GM18907 (cell line): ENCODE measurements around the gene ABAT.

Experiments used
- ATAC-seq: cut with Tn5 transposase; IDR thresholded peaks from one replicate; pipeline ENCODE4 v1.9.1; 2021; ENCODE audit warnings: mild to moderate bottlenecking, moderate library complexity; ENCODE audit not compliant: unreplicated experiment

ABAT gene

GRCh38 chr16:8714807-8715206 is 40.4 kb downstream of the ABAT start:
- ATAC-seq: no peak

DNA sequence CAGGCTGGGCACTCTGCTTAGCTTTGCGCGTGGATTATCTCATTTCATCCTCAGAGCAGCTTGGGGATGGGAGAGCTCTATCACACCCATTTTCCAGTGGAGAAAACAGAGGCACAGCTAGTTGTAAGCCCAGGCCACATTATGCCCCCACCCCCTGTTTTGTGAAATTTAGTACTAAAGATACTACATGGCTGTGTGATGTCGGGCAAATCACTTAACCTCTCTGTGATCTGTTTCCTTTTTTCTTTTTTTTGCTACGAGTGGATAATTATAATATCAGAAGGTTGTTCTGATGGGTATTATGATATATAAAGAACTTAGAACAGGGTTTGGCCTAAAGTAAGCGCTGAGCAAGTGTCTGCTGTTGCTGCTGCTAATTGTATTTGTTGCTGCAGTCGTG is 41.6 kb downstream of the ABAT start:
- ATAC-seq: no peak

DNA sequence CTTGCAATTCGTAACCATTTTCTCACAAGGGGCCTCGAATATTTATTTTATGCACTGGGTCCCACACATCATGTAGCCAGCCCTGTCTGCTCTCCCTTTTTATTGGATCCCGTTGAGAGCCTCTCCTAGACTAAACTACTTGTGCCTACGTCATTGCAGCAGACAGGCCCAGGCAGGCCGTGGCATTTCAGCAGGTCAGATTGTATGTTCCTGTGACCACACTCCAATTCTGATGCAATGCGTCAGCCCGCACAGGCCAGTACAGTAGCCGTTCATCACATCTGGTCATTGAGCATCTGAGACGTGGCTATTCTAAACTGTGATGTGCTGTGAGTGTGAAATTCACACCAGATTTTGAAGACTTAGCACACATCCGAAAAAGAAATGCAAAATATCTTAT is 42.2 kb downstream of the ABAT start:
- no peak for ATAC-seq

DNA sequence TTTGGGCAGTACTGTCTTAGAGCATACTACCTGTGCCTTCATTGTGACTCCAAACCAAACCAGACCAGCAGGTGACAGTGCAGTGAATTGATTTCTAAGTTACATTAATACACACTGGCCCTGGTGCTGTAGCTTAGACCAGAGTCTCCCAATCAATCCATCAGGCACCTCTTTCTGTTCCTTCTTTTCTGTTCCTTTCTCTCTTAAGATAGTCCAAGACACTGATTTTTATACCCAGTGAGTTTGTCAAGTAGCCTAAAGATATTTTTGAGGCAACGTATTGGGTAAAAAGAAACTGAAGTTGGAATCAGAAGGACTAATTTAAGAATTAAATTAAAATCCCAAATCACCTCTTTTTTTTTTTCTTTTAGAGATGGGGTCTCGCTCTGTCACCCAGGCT is 43.1 kb downstream of the ABAT start:
- ATAC-seq: no peak

GRCh38 chr16:8717892-8718415 is 43.5 kb downstream of the ABAT start:
- ATAC-seq: no peak

GRCh38 chr16:8718851-8719680 is 44.6 kb downstream of the ABAT start:
- no peak for ATAC-seq

- ATAC-seq: no peak
Observed at GRCh38 chr16:8720080-8720966, 45.9 kb downstream of the ABAT start.

DNA sequence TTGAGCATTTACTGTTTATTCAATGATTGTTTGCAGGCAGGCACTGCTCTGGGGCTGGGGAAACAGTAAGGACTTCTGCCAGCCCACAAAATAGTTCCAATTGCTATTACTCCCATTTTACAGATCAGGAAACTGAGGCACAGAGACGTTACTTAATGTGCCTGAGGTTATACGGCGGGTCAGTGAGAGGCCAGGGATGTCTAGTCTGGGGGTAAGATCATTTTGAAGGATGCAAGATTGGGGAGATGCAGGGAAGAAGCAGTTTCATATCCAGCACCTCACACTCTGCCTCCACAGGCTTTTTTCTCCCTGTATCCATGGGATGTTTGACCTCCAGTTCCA is 46.5 kb downstream of the ABAT start:
- ATAC-seq: no peak

GRCh38 chr16:8721336-8722024 is 47.1 kb downstream of the ABAT start:
- ATAC-seq: no peak

GRCh38 chr16:8722025-8722348 is 47.6 kb downstream of the ABAT start:
- no peak for ATAC-seq

- no peak for ATAC-seq
Observed at GRCh38 chr16:8725513-8726178, 51.2 kb downstream of the ABAT start.

- ATAC-seq: no peak
Observed at GRCh38 chr16:8727131-8727806, 52.9 kb downstream of the ABAT start.

DNA sequence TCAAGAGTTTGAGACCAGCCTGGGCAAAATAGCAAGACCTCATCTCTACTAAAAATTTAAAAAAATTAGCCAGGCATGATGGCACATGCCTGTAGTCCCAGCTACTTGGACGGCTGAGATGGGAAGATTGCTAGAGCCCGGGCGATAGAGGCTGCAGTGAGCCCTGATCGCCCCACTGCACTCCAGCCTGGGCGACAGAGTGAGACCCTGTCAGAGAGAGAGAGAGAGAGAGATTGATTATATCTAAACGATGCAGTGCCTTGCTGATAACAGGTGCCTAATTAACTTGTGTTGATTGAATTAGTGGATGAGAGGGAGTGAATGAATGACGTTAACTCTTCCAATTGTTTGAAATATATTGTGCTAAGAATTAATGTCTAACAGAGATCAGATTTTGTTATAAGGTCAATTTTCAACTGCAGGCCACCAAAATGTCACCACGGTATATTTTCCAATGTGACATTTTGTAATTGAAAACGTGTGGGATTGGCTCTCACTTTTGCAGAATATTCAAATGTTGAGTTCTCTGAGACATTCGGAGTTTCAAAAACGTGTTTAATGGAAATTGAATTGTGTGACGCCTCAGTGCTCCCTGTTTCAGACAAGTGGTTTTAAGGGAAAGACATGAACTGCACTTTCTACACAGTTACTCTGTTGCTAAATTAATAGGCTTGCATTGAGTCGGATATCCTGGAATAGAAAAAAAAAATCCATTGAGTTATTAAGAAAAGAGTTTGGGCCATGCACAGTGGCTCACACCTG is 53.6 kb downstream of the ABAT start:
- no peak for ATAC-seq

DNA sequence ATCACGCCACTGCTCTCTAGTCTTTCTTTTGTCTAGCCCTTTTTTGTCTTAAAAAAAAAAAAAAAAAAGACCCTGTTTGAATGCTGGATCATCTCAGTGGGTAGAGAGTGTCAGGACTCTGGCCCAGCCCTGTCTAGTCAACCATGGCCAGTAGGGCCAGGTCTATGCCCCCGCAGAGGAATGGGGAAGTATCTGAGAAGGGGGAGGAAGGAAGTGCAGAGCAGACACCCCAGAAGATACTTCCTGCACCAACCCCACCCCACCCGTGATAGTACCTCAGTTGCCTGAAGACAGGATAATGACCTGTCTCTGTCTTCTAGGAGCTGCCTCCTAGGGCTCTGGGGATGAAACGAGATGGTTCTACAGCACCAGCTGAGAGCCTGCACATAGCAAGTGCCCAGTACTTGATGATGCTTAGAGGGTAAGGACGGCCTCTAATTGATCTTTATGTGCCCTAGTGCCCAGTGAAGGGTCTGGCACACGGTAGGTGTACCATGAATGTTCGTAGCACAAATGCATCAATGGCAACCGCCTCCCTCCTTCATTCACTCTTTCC is 55.4 kb downstream of the ABAT start:
- no peak for ATAC-seq

- ATAC-seq: no peak
Observed at GRCh38 chr16:8730335-8730915, 56.0 kb downstream of the ABAT start.

GRCh38 chr16:8733849-8734540 is 59.6 kb downstream of the ABAT start:
- no peak for ATAC-seq

DNA sequence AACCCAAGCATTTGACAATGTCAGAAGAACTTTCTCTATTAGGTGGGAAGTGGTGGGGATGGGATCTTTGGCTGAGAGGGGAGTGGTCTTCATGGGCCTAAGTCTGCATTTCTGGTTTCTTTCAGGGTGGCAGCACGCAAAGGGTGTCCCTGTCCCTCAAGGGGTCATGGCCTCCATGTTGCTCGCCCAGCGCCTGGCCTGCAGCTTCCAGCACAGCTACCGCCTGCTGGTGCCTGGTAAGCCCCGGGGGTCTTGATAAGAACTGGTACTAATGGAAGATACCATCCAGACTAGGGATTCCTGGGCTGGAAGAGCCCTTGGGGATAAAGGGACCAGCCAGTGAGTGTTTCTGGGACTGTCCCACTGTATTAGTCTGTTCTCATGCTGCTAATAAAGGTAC is 61.2 kb downstream of the ABAT start:
- ATAC-seq: no peak

GRCh38 chr16:8736123-8736668 is 61.8 kb downstream of the ABAT start:
- no peak for ATAC-seq
